Activated CD4-positive, alpha-beta T cell treated with anti-CD3 and anti-CD28 coated beads, Interleukin-2, Interleukin-6, amounts not matched to agents 100 ng/mL and 50 ng/mL, durations not matched to agents 16 hours and 8 hours (primary cell): ENCODE measurements around the gene ZNF283.

ENCODE experiments used
- DNase-seq: peaks from one replicate; pipeline ENCODE4 v3.0.0-alpha.2; 2020

The ZNF283 gene

DNA sequence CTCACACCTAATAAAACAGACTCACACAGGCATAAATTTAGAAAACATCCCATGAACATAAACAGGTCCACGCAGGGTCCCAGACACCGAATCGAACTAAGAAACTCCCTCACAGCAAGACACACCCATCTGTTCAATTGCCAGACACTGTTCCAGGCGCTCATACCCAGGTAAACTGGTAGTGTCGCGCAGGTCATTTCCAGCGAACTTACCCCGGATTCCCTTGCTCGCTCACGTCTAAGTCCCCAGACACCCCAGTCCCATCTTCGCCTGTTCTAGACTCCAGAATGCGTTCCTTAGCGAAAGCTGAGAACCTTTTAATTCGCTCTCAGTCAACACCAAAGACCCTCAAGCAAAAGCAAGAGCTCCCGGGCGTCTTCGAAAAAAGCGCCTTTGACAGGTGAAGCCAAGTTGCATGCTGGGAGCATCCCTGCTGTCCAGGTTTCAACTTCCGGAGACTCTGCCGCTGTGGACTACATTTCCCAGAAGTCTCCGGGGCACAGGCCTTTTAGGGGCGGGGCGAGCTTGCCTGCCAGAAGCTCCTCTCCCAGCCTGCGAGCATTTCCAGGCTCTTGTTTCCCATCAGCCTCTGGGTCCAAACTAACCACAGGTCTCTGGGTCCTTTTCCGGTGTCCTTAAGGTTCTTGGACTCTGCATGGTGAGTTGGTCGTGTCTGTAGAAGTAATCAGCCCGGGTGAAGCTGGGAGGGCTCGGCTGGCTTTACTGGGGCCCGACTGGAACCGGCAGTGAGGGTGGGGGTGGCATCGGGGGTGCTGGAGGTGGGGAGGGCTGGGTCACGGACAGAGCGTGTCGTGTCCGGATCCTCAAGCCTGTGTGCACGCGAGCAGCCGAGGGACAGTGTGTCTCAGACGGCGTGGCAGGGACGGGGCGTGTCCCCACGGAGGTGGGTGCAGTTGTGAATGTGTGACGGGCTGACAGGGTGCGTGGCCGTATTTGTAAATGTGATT lies at the start of gene ZNF283:
ZNF283 (plus strand) TSS at position 535 of the 968 bp plus-strand sequence. CDS start 6,184 bp downstream, outside the sequence.
- DNase-seq: peak; percentile 90

DNA sequence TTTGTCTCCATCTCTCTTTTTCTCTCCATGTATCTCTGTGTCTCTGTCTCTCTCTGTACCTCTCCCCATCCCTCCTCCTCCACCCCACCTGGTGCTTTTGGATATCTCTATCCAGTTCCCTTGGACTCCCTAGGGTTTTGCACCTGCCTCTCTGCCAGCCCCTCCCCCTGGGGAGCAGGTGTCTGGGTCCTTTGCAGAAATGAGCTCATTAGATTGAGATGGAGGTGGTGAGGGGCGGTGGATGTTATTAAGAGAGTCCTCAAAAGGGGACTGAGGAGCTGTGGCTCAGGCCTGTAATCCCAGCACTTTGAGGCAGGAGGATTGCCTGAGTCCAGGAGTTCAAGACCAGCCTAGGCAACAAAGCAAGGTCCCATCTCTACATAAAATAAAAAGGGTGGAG lies 48.5 kb upstream of the ZNF283 start:
- DNase-seq: no peak

DNA sequence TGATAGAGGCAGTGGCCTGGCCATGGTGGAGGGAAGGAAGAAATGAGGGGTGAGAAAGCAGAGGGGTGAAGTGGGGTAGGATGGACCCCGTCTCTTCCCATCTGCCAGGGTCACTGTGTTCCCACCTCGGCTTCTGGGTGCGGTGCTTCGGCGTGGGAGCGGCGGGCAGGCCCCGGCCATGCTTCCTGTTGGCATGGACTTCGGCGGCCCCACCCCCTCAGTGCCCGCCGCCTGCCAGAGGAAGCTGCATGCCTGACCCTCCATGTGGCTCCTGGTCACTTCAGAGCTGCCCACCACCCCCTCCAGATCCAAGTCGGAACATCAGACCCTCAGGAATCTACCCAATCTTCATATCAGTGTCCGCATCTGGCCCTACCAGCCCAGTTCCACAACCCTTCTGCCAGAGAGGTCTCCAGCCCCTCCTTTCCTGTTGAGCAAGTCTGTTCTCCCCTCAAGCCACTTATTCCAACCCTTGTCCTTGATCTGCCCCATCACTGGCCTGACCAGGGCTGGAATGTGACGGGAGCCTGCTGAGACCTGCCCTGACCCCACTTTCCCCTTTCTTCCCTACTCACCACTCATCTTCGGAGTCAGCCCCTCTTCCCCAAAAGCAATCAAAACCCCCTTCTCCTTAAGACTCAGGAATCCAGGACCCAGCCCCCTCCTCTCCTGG lies 47.8 kb upstream of the ZNF283 start:
- no peak for DNase-seq

DNA sequence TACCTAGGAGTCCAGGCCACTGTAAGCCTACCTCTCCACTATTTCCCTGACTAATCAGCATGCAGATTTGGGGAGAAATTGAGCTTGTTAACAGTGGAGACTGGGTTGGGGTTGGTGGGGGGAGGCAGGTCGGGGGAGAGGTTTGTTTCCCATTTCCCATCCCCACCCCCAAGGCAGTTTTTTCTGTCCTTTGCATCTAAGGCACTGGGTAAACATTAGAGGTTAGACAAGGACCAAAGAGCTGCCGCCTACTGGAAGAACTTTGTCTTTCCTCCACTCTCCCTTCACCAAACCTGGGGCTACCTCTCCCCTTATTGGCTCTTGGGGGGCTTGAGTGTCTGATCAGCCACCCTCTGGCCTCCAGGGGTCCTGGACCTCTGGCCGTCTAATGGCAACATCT lies 47.3 kb upstream of the ZNF283 start:
- DNase-seq: no peak

DNA sequence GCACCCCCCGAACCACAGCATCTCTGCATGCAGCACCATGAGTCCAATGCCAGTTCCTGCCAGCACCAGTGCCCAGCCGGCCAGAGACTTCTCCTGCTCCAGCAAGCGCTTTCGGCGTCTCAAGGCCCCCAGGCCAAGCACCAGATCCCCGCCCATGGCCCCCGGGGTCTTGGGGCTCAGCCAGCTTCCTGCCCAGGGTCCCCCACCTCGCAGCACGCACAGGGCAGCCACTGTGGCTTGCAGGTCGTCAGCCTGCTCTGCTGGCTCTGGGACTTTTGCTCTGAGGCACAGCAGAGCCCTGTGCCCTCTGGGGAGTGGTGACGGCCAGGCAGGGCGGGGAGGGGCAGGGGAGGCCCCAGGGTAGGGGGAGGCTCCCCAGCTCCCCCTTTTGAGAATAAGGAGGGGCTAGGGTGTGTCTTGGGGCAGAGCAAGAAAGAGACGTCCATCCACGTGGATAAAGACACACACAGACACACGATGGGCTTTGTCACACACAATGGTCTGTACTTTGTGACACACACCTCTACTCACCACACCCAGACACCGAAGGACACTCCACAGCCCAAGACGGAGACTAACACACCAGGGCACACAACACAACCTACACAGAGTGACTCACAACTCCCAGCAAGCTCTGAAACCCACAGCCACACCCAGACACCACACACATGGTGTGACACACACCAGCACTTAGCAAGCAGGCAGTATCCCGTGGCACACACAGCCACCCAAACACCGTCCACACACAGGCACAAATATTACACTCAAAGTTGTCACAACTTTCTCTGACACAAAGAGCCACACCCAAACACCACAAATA lies 46.2 kb upstream of the ZNF283 start, which contains the start of gene KCNN4:
KCNN4 (minus strand) TSS at position 268 of the 820 bp plus-strand sequence; CDS start at position 156, 112 bp downstream.
- peak; percentile 85 for DNase-seq

DNA sequence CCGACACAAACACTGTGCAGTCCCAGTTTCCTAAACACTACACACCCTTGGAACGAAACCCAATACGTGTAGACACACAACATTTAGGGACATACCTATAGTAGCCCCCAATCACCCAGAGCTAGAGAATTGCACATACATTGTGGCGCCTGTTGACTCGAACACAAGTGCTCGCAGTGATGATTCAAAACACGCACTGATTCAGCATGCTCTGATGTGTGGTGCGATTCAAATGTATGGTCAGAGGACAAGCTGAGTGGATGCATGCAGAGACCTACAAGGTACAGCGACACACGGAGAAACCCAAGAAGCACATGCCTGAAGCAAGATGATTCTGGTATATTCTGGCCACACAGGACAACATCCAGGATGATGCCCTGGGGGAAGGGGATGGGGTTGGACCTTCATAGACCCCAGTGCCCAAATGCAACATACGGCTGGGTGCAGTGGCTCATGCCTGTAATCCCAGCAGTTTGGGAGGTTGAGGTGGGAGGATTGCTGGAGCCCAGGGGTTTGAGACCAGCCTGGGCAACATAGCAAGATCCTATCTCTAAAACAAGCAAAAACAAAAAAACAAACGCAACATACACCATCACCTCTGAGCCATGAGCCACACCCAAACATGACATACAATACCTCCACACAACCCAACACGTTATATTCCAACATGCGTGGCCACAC lies 45.4 kb upstream of the ZNF283 start:
- DNase-seq: peak; percentile 78

DNA sequence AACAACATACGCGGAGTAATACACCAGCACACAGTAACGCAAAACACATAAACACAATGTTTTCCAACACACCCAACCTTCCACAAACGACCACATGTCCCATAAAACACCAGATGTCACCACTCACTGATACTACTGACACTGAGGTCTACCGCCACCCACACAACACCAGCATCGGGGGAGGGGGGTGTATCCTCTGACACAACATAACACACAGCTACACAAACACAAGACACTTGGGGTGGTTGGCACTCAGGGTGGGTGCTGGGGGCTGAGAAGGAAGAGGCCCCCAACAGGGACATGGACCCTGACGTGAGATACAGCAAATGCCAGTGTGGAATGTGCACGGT lies 44.8 kb upstream of the ZNF283 start:
- DNase-seq: no peak

DNA sequence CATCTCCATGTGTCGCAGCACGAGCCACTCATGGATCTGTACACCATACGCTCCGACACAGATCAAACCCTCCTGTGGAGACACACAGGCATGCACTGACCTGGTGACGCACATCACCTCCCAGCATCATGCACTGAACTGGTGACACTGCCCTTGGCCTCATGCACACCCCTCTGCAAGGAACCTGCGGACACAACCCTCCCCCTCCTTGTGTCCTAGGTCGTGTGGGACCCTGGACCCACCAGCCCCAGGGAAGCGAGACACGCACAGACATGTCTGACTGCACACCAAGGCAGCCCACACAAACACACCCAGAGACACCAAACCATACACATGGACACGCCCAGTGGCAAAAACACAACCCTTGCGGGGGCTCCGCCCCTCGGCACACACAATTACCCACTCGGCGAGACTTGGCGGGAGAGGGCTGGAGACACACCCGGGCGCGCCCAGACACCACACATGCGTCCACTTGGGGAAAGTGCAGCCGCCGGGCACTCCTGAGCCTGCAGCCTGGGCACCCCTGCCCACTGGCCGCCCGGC lies 44.4 kb upstream of the ZNF283 start:
- no peak for DNase-seq

DNA sequence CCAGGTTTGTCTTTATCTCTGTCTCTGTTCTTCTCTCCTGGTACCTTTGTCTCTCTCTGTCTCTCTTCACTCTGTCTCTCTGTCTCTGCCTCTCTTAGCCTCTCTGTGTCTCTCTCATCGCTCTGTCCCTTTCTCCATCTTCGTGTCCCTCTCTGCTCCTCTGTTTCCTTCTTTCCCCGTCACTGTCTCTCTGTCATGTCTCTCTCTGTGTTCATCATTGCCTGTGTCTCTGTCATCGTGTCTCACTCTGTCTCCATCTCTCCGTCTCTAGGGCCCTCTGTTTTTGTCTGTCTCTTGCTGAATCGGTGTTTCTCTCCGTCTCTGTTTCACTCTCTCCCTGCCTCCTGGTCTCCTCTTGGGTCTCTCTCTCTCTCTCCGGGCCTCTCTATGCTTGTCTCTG lies 43.5 kb upstream of the ZNF283 start:
- DNase-seq: no peak

DNA sequence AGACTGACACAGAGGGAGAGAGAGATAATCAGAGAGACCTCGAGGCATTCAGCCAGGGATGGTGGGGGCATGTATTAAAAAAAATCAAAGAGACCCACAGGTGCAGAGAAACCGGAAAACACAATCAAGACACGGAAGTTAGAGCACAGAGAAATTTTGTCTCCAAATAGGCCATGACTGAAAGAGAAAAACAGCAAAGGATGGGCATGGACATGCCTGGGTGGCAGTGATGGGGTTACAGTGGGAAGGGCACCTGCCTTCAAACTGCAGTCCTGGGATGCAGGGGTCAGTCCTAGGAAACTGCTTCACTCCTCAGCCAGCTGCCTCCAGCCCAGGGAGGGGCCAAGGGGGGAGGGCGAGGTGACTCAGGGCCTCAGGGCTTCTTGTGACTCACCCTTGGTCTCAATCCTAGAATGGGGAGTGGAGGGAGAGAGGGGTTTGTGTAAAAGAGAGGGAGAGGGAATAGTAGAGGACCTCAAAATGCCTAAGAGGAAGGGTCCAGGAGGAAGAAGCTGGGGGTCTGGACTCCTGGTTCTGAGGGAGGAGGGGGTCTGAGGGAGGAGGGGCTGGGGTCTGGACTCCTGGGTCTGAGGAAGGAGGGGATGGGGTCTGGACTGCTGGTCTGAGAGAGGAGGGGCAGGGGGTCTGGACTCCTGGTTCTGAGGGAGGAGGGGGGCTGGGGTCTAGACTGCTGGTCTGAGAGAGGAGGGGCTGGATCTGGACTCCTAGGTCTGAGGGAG lies 42.7 kb upstream of the ZNF283 start:
- DNase-seq: peak; percentile 80

DNA sequence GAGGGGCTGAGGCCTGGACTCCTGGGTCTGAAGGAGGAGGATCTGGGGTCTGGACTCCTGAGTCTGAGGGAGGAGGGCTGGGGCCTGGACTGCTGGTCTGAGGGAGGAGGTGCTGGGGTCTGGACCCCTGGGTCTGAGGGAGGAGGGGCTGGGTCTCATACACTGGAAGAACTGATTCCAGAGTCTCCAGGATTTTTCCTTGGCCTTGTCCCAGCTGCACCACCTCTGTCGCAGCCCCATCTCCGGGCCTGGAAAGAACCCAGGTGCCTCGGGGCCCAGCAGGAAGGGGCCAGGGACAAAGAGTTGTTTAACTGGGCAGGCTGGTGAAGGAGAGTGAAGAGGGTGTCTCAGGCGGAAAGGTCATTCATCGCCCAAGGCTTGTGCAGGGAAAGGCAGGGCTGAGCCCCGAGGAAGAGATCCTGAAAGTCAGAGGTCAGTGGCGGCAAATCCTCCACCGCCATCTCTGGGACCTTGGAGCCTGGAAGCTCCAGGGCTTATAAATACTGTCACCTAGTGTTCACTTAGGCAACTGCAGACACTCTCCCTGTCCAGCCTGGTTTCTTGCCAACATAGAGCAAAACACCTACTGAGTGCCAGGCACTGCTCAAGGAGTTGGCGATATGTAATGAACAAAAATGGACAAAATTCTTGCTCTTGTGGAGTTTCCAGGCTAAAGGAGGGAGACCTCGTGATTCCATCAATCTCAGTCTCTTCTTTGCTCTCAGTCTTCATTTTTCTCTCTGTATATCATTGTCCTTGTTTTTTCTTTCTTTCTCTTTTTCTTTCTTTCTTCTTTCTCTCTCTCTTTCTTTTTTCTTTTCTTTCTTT lies 41.9 kb upstream of the ZNF283 start:
- DNase-seq: peak; percentile 83

DNA sequence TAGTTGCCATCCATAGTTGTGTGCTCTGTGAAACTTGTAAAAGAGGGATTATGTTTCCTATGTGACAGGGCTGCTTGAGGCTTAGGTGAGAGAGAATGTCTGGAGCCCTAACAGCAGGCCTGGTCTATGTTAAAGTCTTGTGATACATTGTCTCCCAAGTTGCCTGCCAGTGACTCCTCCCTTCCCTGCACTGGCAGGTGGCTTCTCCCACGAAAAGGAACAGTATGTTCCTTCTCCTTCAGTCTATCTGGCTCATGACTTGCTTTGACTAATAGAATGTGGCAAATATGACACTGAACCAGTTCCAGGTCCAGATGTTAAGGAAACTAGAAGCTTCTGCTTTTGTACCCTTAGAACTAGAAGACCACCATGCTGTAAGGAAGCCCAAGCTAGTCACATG lies 40.5 kb upstream of the ZNF283 start:
- DNase-seq: no peak

DNA sequence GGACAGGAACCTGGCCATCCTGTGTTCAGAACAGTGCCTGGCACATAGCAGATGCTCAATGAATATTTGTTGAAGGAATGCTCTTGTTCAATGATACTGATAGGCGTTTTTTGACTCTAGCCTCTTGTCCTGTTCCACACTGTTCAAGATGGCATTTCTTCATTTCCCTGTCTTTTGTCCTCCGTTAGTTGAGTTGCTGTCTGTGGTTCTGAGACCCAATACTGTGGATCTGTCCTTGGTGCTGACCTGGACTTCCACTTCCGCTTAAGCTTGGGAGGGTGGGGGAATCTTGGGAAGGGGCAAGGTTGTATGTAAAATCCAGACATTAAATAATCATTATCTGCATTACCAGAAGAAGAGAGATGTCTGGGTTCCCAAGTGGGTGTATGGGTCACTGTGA lies 38.1 kb upstream of the ZNF283 start:
- no peak for DNase-seq

DNA sequence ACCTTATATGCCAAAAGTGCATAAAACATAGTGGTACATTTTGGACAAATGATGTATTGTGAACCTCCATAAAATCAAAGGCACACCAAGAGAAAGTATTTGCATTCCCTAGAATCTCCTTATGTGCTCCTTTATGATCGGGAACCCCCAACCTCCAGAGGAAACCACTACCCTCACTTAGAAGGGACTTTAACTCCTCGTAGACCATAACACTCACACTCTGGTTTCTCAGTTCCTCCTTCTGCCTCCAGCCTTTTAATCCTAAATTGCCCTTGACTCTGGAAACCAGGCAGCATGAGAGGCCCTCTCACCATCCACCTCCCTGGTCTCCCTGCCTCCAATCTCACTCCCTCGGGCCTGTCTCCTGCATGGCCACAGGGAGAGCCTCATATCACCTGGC lies 36.5 kb upstream of the ZNF283 start:
- DNase-seq: no peak

DNA sequence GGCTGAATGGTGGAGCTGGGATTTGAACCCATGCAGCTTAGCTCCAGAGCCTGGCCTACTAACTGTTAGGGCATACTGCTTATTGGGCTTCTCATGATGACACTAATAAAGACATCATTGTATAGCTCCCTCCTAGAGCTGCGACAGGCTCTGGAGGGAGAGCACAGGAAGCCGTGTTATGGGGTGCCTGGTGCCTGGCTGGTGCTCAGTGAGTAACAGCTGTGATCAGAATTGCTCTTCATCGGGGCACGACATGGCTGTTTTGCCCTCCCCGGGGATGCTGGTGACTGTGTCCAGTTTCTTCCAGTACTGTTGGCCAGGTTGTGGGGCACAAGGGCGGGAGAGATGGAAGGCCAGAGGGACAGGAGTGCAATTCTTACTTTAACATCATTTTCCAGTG lies 30.0 kb upstream of the ZNF283 start:
- no peak for DNase-seq

DNA sequence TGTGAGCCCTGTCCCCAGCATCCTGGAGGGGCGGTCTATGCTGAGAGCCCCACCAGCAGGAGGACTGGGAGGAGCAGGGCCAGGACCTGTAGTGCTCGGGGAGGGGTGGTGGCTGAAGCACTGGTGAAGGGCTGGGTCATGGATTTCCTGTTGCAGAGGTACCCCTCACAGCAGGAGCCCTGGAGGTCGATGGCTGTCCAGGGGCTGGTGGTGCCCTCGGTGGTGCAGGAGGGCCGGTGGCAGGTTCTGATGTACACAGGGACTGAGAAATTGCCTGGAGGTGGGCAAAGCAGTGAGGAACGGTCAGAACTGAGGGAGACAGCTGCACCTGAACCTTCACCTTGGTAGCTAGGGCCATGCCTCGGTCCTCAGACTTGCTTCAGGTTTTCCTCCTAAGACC lies 29.6 kb upstream of the ZNF283 start:
- no peak for DNase-seq

DNA sequence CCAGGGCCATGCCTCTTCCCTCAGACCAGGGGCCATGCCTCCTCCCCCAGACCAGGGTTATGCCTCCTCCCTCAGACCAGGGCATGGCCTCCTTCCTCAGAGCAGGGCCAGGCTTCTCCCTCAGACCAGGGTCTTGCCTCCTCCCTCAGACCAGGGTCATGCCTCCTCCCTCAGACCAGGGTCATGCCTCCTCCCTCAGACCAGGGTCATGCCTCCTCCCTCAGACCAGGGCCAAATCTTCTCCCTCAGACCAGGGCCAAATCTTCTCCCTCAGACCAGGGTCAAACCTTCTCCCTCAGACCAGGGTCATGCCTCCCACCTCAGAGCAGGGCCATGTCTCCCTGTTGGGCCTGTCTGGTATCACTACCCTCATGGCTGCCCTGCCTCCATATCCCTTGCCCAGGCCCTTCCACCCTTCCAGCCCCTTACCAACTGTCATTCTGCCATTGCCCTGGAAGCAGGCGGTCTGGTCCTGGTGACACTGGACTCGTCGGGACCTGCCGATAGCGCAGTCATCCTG lies 29.0 kb upstream of the ZNF283 start:
- no peak for DNase-seq

DNA sequence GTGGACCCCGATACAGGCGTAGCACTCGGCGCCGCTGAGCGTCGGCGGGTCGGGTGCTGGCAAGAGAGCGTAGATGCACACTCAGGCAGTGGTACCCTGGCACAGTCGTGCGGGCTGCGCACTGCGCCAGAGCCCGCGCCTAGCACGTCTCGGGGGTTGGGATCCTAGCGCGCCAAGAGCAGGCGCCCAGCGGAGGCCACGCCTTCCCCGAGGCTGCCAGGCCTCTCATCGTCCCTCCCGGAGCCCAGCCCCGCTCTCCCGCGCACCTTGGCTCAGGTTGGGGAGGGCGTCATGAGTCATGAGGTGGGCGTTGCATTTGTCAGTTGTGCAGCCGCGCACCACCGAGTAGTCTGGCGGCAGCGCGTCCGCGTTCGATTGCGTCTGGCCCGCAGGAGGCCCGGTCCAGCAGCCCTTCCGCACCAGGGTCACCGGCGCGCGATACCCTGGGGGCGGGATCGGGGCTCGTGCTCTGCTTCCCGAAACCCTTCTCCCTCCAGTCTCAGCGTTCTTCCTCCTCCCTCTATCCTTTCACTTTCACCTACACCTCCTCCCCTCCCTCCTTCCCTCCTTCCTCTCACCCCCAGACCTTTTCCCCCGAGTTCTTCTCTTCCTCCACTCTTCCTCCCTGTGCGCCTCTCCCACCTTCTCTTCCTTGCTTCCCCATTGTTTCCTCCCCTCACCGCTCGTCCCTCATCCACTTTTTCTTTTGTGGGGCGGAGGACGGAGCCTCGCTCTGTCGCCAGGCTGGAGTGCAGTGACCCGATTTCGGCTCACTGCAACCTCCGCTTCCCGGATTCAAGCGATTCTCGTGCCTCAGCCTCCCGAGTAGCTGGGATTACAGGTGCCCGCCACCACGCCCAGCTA lies 28.3 kb upstream of the ZNF283 start:
- peak; percentile 40 for DNase-seq

DNA sequence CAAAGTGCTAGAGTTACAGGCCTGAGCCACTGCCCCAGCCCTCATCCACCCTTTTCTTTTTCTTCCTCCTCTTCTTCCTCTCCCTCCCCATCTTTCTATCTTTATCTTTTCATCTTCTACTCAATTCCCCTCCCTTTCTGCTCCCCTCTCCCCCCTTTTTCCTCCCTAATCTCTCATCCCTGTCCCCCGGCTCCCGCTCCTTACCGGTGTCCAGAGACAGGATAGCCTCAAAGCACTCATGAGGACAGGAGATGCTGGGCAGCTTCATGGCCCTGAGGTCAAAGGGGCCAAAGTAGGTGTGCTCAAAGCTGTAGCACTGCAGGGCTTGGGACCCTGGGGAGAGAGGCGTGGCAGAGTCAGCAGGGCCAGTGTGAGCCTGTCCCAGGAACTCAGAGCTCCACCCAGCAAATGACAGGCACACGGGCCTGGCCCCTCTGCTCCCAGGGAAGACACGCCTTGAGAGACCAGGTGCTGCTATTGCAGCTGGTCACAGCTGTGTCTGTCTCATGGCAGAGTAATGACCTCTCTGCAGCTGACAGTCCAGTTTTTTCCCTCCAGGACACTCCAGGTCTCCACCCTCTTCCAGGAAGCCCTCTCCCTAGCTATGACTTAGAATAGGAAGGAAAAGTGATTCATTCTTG lies 27.5 kb upstream of the ZNF283 start:
- DNase-seq: no peak
